ENCODE measurements around the gene PIWIL4.

Gene PIWIL4

GRCh38 chr11:94567181-94567670 is at the start of gene PIWIL4:
TSS of gene PIWIL4 (plus strand) at chr11:94567368. CDS start at chr11:94567519, 151 bp downstream.
- H3K4me1 ChIP-seq (ENCODE audit: control insufficient read depth, insufficient read depth, low read length): no peaks in the 10 kb centered on the region
- H3K9me3 ChIP-seq (ENCODE audit: control insufficient read depth in 2 of 2, low read length in 2 of 2): no peaks in the 10 kb centered on the region
- H3K27me3 ChIP-seq (ENCODE audit: control insufficient read depth in 1 of 2, insufficient read depth in 2 of 2, low read length in 2 of 2): no peaks in the 10 kb centered on the region
- H3K4me3 ChIP-seq (ENCODE audit: low read length in 2 of 2): no peak within 1 kb of the TSS
- H3K27ac ChIP-seq (ENCODE audit: low read length): no peak within 1 kb of the TSS
- H3K36me3 ChIP-seq (ENCODE audit: control insufficient read depth in 2 of 2, insufficient read depth in 2 of 2, low read length in 2 of 2): peaks cover 0 to 2% of the 10 kb centered on the region in 2 donors
- H3K9ac ChIP-seq (ENCODE audit: low read length in 2 of 2): no peak within 1 kb of the TSS

GRCh38 chr11:94518300-94518699 is 48.9 kb upstream of the PIWIL4 start:
- Histone ChIP-seq H3K4me3 (ENCODE audit: low read length in 2 of 2) (no peak overlapping the region), H3K36me3 (ENCODE audit: control insufficient read depth in 2 of 2, insufficient read depth in 2 of 2, low read length in 2 of 2) (no peaks in the 10 kb centered on the region), H3K4me1 (ENCODE audit: control insufficient read depth, insufficient read depth, low read length) (no peaks in the 10 kb centered on the region), H3K27ac (ENCODE audit: low read length) (no peak overlapping the region), H3K9ac (ENCODE audit: low read length in 2 of 2) (no peak overlapping the region), H3K9me3 (ENCODE audit: control insufficient read depth in 2 of 2, low read length in 2 of 2) (no peaks in the 10 kb centered on the region), H3K27me3 (ENCODE audit: control insufficient read depth in 1 of 2, insufficient read depth in 2 of 2, low read length in 2 of 2) (peaks cover 0 to 2% of the 10 kb centered on the region in 2 donors)

- no peaks in the 10 kb centered on the region for H3K27me3 ChIP-seq (ENCODE audit: control insufficient read depth in 1 of 2, insufficient read depth in 2 of 2, low read length in 2 of 2)
- H3K4me3 ChIP-seq (ENCODE audit: low read length in 2 of 2): no peak overlapping the region
- H3K4me1 ChIP-seq (ENCODE audit: control insufficient read depth, insufficient read depth, low read length): no peaks in the 10 kb centered on the region
- H3K27ac ChIP-seq (ENCODE audit: low read length): no peak overlapping the region
- no peaks in the 10 kb centered on the region for H3K9me3 ChIP-seq (ENCODE audit: control insufficient read depth in 2 of 2, low read length in 2 of 2)
- H3K9ac ChIP-seq (ENCODE audit: low read length in 2 of 2): no peak overlapping the region
- H3K36me3 ChIP-seq (ENCODE audit: control insufficient read depth in 2 of 2, insufficient read depth in 2 of 2, low read length in 2 of 2): no peaks in the 10 kb centered on the region
Measured at GRCh38 chr11:94519478-94520084, 47.6 kb upstream of the PIWIL4 start.

- Histone ChIP-seq H3K4me1 (ENCODE audit: control insufficient read depth, insufficient read depth, low read length) (no peaks in the 10 kb centered on the region), H3K36me3 (ENCODE audit: control insufficient read depth in 2 of 2, insufficient read depth in 2 of 2, low read length in 2 of 2) (no peaks in the 10 kb centered on the region), H3K27me3 (ENCODE audit: control insufficient read depth in 1 of 2, insufficient read depth in 2 of 2, low read length in 2 of 2) (no peaks in the 10 kb centered on the region), H3K9me3 (ENCODE audit: control insufficient read depth in 2 of 2, low read length in 2 of 2) (no peaks in the 10 kb centered on the region), H3K9ac (ENCODE audit: low read length in 2 of 2) (no peak overlapping the region), H3K4me3 (ENCODE audit: low read length in 2 of 2) (no peak overlapping the region), H3K27ac (ENCODE audit: low read length) (no peak overlapping the region)
Measured at GRCh38 chr11:94521684-94522083, 45.5 kb upstream of the PIWIL4 start.

GRCh38 chr11:94524341-94524740 is 42.8 kb upstream of the PIWIL4 start:
- H3K4me3 ChIP-seq (ENCODE audit: low read length in 2 of 2): no peak overlapping the region
- no peaks in the 10 kb centered on the region for H3K4me1 ChIP-seq (ENCODE audit: control insufficient read depth, insufficient read depth, low read length)
- no peak overlapping the region for H3K27ac ChIP-seq (ENCODE audit: low read length)
- no peaks in the 10 kb centered on the region for H3K9me3 ChIP-seq (ENCODE audit: control insufficient read depth in 2 of 2, low read length in 2 of 2)
- no peaks in the 10 kb centered on the region for H3K27me3 ChIP-seq (ENCODE audit: control insufficient read depth in 1 of 2, insufficient read depth in 2 of 2, low read length in 2 of 2)
- no peaks in the 10 kb centered on the region for H3K36me3 ChIP-seq (ENCODE audit: control insufficient read depth in 2 of 2, insufficient read depth in 2 of 2, low read length in 2 of 2)
- H3K9ac ChIP-seq (ENCODE audit: low read length in 2 of 2): no peak overlapping the region

GRCh38 chr11:94525546-94526324 is 41.4 kb upstream of the PIWIL4 start:
- H3K36me3 ChIP-seq (ENCODE audit: control insufficient read depth in 2 of 2, insufficient read depth in 2 of 2, low read length in 2 of 2): no peaks in the 10 kb centered on the region
- H3K9me3 ChIP-seq (ENCODE audit: control insufficient read depth in 2 of 2, low read length in 2 of 2): no peaks in the 10 kb centered on the region
- H3K27me3 ChIP-seq (ENCODE audit: control insufficient read depth in 1 of 2, insufficient read depth in 2 of 2, low read length in 2 of 2): no peaks in the 10 kb centered on the region
- no peak overlapping the region for H3K9ac ChIP-seq (ENCODE audit: low read length in 2 of 2)
- H3K27ac ChIP-seq (ENCODE audit: low read length): no peak overlapping the region
- no peak overlapping the region for H3K4me3 ChIP-seq (ENCODE audit: low read length in 2 of 2)
- no peaks in the 10 kb centered on the region for H3K4me1 ChIP-seq (ENCODE audit: control insufficient read depth, insufficient read depth, low read length)

- no peak overlapping the region for H3K4me3 ChIP-seq (ENCODE audit: low read length in 2 of 2)
- no peaks in the 10 kb centered on the region for H3K27me3 ChIP-seq (ENCODE audit: control insufficient read depth in 1 of 2, insufficient read depth in 2 of 2, low read length in 2 of 2)
- no peaks in the 10 kb centered on the region for H3K36me3 ChIP-seq (ENCODE audit: control insufficient read depth in 2 of 2, insufficient read depth in 2 of 2, low read length in 2 of 2)
- H3K9ac ChIP-seq (ENCODE audit: low read length in 2 of 2): no peak overlapping the region
- H3K9me3 ChIP-seq (ENCODE audit: control insufficient read depth in 2 of 2, low read length in 2 of 2): no peaks in the 10 kb centered on the region
- no peak overlapping the region for H3K27ac ChIP-seq (ENCODE audit: low read length)
- H3K4me1 ChIP-seq (ENCODE audit: control insufficient read depth, insufficient read depth, low read length): no peaks in the 10 kb centered on the region
Measured at GRCh38 chr11:94526645-94527438, 40.3 kb upstream of the PIWIL4 start.

GRCh38 chr11:94528551-94528950 is 38.6 kb upstream of the PIWIL4 start:
- H3K36me3 ChIP-seq (ENCODE audit: control insufficient read depth in 2 of 2, insufficient read depth in 2 of 2, low read length in 2 of 2): no peaks in the 10 kb centered on the region
- no peak overlapping the region for H3K27ac ChIP-seq (ENCODE audit: low read length)
- no peaks in the 10 kb centered on the region for H3K4me1 ChIP-seq (ENCODE audit: control insufficient read depth, insufficient read depth, low read length)
- H3K4me3 ChIP-seq (ENCODE audit: low read length in 2 of 2): no peak overlapping the region
- no peaks in the 10 kb centered on the region for H3K9me3 ChIP-seq (ENCODE audit: control insufficient read depth in 2 of 2, low read length in 2 of 2)
- no peaks in the 10 kb centered on the region for H3K27me3 ChIP-seq (ENCODE audit: control insufficient read depth in 1 of 2, insufficient read depth in 2 of 2, low read length in 2 of 2)
- H3K9ac ChIP-seq (ENCODE audit: low read length in 2 of 2): no peak overlapping the region

GRCh38 chr11:94532211-94532610 is 35.0 kb upstream of the PIWIL4 start:
- Histone ChIP-seq H3K9me3 (ENCODE audit: control insufficient read depth in 2 of 2, low read length in 2 of 2) (no peaks in the 10 kb centered on the region), H3K36me3 (ENCODE audit: control insufficient read depth in 2 of 2, insufficient read depth in 2 of 2, low read length in 2 of 2) (no peaks in the 10 kb centered on the region), H3K4me1 (ENCODE audit: control insufficient read depth, insufficient read depth, low read length) (no peaks in the 10 kb centered on the region), H3K9ac (ENCODE audit: low read length in 2 of 2) (no peak overlapping the region), H3K27me3 (ENCODE audit: control insufficient read depth in 1 of 2, insufficient read depth in 2 of 2, low read length in 2 of 2) (no peaks in the 10 kb centered on the region), H3K4me3 (ENCODE audit: low read length in 2 of 2) (no peak overlapping the region), H3K27ac (ENCODE audit: low read length) (no peak overlapping the region)

GRCh38 chr11:94533206-94533605 is 34.0 kb upstream of the PIWIL4 start:
- Histone ChIP-seq H3K27ac (ENCODE audit: low read length) (no peak overlapping the region), H3K9ac (ENCODE audit: low read length in 2 of 2) (no peak overlapping the region), H3K27me3 (ENCODE audit: control insufficient read depth in 1 of 2, insufficient read depth in 2 of 2, low read length in 2 of 2) (peaks cover 0 to 2% of the 10 kb centered on the region in 2 donors), H3K4me3 (ENCODE audit: low read length in 2 of 2) (no peak overlapping the region), H3K9me3 (ENCODE audit: control insufficient read depth in 2 of 2, low read length in 2 of 2) (no peaks in the 10 kb centered on the region), H3K36me3 (ENCODE audit: control insufficient read depth in 2 of 2, insufficient read depth in 2 of 2, low read length in 2 of 2) (no peaks in the 10 kb centered on the region), H3K4me1 (ENCODE audit: control insufficient read depth, insufficient read depth, low read length) (no peaks in the 10 kb centered on the region)
